Measurements from ENCODE around the gene CLIC6. TPM values are rescaled to one million over a fixed set of nuclear protein-coding genes. Genes with fewer than 3 reads are reported as not detected.
"Not testable (repeated sequence)": the region's sequence is repeated elsewhere in the genome, so short reads cannot be mapped to it uniquely, and the experiment has no call there.

Gene CLIC6
- polyA plus RNA-seq, 1 experiment, result not detected

DNA sequence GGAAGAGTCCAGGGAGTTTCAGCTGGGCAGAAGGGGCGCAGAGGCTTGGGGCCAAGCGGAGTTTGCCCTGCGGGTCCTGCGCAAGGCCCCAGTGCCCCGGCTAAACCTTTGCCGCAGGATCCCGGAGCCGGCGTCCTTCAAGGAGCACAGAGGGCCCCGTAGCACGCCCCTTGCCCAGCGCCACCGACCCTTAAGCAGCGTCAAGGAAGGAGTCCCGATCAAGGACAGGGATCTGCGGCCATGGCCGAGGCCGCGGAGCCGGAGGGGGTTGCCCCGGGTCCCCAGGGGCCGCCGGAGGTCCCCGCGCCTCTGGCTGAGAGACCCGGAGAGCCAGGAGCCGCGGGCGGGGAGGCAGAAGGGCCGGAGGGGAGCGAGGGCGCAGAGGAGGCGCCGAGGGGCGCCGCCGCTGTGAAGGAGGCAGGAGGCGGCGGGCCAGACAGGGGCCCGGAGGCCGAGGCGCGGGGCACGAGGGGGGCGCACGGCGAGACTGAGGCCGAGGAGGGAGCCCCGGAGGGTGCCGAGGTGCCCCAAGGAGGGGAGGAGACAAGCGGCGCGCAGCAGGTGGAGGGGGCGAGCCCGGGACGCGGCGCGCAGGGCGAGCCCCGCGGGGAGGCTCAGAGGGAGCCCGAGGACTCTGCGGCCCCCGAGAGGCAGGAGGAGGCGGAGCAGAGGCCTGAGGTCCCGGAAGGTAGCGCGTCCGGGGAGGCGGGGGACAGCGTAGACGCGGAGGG, 520 bp downstream of the CLIC6 start:
- Histone ChIP-seq H3K27me3 (ENCODE audit: control insufficient read depth, insufficient read depth, low read length) (peaks cover 78% of the 10 kb centered on the region), H3K9me3 (ENCODE audit: control insufficient read depth, insufficient read depth, low read length) (peaks cover 3% of the 10 kb centered on the region; the same call in 1 of the 2 replicates), H3K4me3 (ENCODE audit: low read depth, low read length) (peak overlapping the region; percentile 25; the same call in 1 of the 2 replicates), H3K27ac (ENCODE audit: low read depth, low read length) (no peak overlapping the region)
- POLR2A ChIA-PET, result no interaction called here
- TF ChIP-seq, protein P1, sequence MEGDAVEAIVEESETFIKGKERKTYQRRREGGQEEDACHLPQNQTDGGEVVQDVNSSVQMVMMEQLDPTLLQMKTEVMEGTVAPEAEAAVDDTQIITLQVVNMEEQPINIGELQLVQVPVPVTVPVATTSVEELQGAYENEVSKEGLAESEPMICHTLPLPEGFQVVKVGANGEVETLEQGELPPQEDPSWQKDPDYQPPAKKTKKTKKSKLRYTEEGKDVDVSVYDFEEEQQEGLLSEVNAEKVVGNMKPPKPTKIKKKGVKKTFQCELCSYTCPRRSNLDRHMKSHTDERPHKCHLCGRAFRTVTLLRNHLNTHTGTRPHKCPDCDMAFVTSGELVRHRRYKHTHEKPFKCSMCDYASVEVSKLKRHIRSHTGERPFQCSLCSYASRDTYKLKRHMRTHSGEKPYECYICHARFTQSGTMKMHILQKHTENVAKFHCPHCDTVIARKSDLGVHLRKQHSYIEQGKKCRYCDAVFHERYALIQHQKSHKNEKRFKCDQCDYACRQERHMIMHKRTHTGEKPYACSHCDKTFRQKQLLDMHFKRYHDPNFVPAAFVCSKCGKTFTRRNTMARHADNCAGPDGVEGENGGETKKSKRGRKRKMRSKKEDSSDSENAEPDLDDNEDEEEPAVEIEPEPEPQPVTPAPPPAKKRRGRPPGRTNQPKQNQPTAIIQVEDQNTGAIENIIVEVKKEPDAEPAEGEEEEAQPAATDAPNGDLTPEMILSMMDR (IDR thresholded peaks at IDR 0.05; ENCODE audit: low read depth, low read length), result no peak
- DNase-seq (ENCODE audit: low read depth, low spot score), result no peak
- CTCF ChIA-PET, result interaction anchor here (1.3 kb wide), 1 partner anchor 24 kb away, joined by 4 read pairs; no protein-coding TSS in a partner anchor

- H3K27ac ChIP-seq (ENCODE audit: low read depth, low read length); POLR2A ChIA-PET; H3K9me3 ChIP-seq (ENCODE audit: control insufficient read depth, insufficient read depth, low read length); DNase-seq (ENCODE audit: low read depth, low spot score); CTCF ChIA-PET: not testable (repeated sequence)
- H3K4me3 ChIP-seq (ENCODE audit: low read depth, low read length), result peak overlapping the region; percentile 25; the same call in 1 of the 2 replicates
- peaks cover 81% of the 10 kb centered on the region for H3K27me3 ChIP-seq (ENCODE audit: control insufficient read depth, insufficient read depth, low read length)
Observed at GRCh38 chr21:34669880-34670219, 1.1 kb downstream of the CLIC6 start.

GRCh38 chr21:34670220-34670961, 1.6 kb downstream of the CLIC6 start:
- TF ChIP-seq, protein P1 (IDR thresholded peaks at IDR 0.05; ENCODE audit: low read depth, low read length), result no peak
- H3K27me3 ChIP-seq (ENCODE audit: control insufficient read depth, insufficient read depth, low read length), result peaks cover 77% of the 10 kb centered on the region
- no peak overlapping the region for H3K27ac ChIP-seq (ENCODE audit: low read depth, low read length)
- peak overlapping the region; percentile 10; the same call in 1 of the 2 replicates for H3K4me3 ChIP-seq (ENCODE audit: low read depth, low read length)
- ChIA-PET POLR2A (interaction anchor here (0.5 kb wide), 1 partner anchor 1406 kb away, joined by 3 read pairs; no protein-coding TSS in a partner anchor), CTCF (no interaction called here)
- peaks cover 3% of the 10 kb centered on the region; the same call in 1 of the 2 replicates for H3K9me3 ChIP-seq (ENCODE audit: control insufficient read depth, insufficient read depth, low read length)
- no peak for DNase-seq (ENCODE audit: low read depth, low spot score)

GRCh38 chr21:34670962-34671348, 2.2 kb downstream of the CLIC6 start:
- Histone ChIP-seq H3K27ac (ENCODE audit: low read depth, low read length) (no peak overlapping the region), H3K27me3 (ENCODE audit: control insufficient read depth, insufficient read depth, low read length) (peaks cover 78% of the 10 kb centered on the region), H3K4me3 (ENCODE audit: low read depth, low read length) (no peak overlapping the region), H3K9me3 (ENCODE audit: control insufficient read depth, insufficient read depth, low read length) (peaks cover 3% of the 10 kb centered on the region; the same call in 1 of the 2 replicates)
- no peak for DNase-seq (ENCODE audit: low read depth, low spot score)
- ChIA-PET CTCF (interaction anchor here (0.7 kb wide), 2 partner anchors 20 to 316 kb away, joined by 3 to 4 read pairs; no protein-coding TSS in a partner anchor), POLR2A (interaction anchor here (0.5 to 0.6 kb wide), 3 partner anchors 334 to 1406 kb away, joined by 3 to 4 read pairs (median 3); no protein-coding TSS in a partner anchor)
- TF ChIP-seq, protein P1 (IDR thresholded peaks at IDR 0.05; ENCODE audit: low read depth, low read length), result 0 out of 2 replicates have a peak, but pooled peaks have one; percentile 4

- no peak overlapping the region for H3K27ac ChIP-seq (ENCODE audit: low read depth, low read length)
- ChIA-PET POLR2A (interaction anchor here (0.6 kb wide), 2 partner anchors 334 to 841 kb away, joined by 3 to 4 read pairs; no protein-coding TSS in a partner anchor), CTCF (interaction anchor here (0.7 kb wide), 2 partner anchors 19 to 316 kb away, joined by 3 to 4 read pairs; no protein-coding TSS in a partner anchor)
- H3K9me3 ChIP-seq (ENCODE audit: control insufficient read depth, insufficient read depth, low read length), result peaks cover 3% of the 10 kb centered on the region; the same call in 1 of the 2 replicates
- no peak overlapping the region for H3K4me3 ChIP-seq (ENCODE audit: low read depth, low read length)
- H3K27me3 ChIP-seq (ENCODE audit: control insufficient read depth, insufficient read depth, low read length), result peaks cover 78% of the 10 kb centered on the region
- DNase-seq (ENCODE audit: low read depth, low spot score), result no peak
- TF ChIP-seq, protein P1 (IDR thresholded peaks at IDR 0.05; ENCODE audit: low read depth, low read length), result no peak
Observed at GRCh38 chr21:34671462-34671861, 2.7 kb downstream of the CLIC6 start.

All from AG04450 (cell line).